ENCODE measurements around the gene SMIM28.

The SMIM28 gene

DNA sequence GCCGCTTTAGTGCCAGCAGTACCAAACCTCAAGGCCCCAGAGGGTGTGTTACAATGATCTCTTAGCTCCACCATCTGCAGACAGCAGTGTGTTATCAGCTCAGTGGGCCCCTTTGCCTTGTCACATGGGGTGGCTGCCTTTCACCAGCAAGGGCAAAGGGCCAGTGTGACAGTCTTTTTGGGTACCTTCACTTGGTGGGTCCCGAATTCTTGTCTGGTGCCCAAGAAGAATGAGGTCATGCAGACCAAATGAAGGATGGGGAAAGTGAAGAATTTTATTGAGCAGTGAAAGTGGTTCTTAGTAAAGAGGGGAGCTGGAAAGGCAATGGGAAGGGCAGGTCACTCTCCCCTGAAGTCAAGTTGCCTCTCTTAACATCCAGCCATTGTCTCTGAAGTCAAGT, 2.9 kb upstream of the SMIM28 start:
- DNase-seq, result no peak

DNA sequence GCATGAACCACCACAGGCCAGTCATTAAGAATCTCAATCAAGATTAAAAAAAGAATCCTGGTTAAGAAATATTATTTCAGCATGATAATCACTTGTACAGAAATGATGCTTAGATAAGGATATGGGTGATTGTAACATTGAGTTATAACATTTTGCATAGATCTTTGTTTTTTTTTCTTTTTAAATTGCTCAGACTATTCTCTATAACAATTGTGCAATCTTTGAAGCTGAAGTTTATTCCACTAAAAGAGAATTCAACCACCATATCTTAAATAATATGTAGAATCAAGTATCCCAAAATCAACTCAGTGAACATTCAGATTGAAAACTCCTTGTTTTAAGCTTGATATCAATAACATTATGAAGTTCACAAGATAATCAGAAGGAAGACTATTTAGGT, 663 bp upstream of the SMIM28 start:
- DNase-seq, result no peak

DNA sequence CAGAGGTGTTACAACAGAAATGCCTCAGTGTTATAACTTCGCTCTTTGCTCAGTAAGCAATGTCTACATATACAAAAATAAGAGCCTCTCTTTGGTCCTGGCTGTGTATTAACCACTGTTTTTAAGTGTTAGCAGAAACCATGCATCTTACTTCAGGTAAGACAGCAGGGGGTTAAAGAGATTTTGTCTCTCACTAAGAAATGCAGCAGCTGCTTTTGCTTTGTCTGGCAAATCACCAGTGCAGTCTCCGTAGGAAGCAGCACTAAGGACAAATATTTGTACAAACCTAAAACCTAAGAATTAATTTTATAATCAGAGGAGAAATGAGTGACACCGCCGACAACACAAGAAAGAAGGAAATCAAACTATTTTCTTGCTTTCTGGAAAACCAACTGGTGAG, 758 bp downstream of the SMIM28 start:
- no peak for DNase-seq

DNA sequence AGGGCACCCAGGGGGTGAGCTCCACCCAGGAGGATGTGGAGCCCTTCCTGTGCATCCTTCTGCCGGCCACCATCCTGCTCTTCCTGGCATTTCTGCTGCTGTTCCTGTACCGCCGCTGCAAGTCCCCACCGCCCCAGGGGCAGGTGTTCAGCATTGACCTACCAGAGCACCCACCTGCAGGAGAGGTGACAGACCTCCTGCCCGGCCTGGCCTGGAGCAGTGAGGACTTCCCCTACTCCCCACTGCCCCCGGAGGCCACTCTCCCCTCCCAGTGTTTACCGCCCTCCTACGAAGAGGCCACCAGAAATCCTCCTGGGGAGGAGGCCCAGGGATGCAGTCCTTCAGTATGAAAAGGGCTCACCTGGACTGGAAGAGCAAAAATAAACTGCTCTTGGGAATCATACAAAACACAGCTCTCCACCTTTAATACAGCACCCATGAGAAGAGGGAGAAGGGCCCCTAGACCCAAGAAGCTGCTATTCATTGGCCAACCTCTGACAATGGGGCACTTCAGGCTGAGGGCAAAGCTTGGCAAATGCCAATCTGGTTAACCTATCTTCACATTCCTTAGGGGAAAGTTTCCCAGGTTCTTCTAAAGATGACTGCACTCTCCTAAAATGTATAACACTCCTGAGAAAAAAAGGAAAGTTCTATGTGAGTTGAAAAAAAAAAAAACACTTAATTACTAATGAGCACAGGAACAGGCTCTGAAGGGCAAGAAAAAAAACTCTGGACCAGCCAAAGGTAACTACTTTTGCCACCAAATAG, 5.0 kb downstream of the SMIM28 start:
- no peak for DNase-seq

GRCh38 chr6:138383776-138384175, 6.1 kb downstream of the SMIM28 start:
- no peak for DNase-seq

DNA sequence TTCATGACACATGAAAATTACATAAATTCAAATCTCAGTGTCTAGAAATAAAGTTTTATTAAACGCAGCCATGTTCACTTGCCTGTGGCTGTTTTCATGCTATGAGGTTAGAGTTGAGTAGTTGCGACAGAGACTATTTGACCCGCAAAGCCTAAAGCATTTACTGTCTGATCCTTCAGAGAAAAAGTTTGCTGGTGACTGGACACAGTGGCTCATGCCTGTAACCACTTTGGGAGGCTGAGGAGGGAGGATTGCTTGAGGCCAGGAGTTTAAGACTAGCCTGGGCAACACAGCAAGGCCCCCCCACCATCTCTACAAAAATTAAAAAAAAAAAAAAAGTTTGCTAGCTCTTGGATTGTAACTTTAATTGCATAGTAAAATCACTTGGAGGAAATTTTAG, 9.2 kb downstream of the SMIM28 start:
- DNase-seq, result no peak

DNA sequence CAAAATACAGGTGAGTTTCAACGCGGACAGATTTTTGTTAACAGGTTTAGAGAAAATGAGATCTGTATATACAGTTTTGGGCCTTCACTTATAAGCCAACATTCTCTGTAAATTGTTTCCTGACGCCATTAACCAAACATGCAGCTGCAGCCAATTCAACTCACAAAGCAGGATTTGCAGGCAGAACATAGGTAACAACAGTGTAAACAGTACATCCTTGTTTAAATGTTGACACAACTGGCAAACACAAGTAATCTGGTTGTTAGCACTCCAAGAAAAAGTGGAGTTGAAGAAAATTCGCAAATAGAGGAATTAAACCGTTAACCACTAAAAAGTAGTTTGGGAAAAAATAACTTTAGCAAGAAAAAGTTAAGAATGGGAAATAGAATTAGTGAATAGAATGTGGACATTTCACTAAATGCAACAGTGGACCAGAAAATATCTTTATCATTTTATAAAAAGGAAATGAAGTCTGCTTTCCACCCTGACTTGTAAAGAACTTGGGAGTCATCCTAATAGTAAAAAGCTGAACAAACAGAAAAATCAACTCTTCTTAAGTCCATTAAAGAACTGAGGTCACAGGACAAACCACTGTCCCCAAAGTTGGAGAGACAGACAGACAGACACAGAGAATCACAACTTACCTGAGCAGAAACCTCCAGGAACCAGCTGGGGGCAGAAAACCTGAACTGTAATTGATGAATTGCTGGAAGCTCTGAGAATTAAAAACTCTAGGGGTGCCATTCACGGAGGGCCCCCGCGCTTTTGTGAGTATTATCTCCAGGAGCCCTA, 10.1 kb downstream of the SMIM28 start:
- no peak for DNase-seq

- DNase-seq, result no peak
These were observed 11.8 kb downstream of the SMIM28 start for GRCh38 chr6:138389551-138389950.

GRCh38 chr6:138393871-138394783, 16.4 kb downstream of the SMIM28 start:
- no peak for DNase-seq

DNA sequence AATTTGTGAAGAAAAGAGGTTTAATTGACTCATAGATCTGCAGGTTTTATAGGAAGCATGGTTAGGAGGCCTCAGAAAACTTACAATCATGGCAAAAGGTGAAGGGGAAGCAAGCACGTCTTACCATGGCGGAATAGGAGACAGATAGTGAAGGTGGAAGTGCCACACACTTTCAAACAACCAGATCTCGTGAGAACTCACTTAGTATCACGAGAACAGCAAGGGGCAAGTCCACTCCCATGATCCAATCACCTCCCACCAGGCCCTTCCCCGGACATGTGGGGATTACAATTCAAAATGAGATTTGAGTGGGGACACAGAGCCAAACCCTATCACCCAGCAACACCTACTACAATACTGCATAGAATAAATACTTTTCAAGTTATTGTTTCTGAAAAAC, 19.0 kb downstream of the SMIM28 start:
- no peak for DNase-seq

DNA sequence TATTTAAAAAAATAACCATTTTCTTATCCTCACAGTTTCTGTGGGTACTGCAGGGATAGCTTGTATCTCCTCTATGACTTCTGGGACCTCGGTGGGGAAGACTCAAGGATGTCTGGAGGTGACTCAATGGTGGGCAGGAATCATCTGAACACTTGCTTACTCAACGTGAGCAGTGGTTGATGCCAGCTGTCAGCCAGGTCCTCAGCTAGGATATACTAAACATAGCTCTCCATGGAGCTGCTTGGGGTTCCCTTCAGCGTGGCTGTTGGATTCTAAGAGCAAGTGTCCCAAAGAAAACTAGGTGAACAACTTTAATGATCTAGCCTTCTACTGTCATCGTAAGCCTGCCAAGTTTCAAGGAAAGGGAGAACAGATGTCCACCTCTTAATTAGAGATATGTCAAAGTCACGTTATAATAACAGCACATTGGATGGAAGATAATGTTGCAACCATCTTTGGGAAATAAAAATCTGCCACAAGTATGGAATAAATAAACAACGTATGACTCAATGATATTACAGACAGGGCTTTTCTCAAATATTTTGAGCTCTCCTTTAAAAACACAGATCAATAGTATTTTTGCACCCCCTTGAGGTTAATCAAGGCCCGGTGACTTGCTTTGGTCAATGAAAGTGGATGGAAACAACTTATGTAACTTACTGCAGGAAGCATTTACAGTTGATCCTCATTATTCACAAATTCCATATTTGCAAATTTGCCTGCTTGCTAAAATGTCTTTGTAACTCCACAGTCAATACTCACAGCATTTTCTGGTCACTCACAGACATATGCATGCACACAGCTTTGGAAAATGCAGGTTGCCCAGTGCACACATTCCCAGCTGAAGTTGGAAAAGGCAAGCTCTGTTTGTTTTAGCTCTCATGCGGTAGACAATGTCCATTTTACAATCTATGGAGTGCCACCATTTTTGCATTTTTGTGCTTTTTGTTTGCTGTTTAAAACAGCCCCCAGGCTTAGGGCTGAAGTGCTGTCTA, 19.7 kb downstream of the SMIM28 start:
- no peak for DNase-seq

DNA sequence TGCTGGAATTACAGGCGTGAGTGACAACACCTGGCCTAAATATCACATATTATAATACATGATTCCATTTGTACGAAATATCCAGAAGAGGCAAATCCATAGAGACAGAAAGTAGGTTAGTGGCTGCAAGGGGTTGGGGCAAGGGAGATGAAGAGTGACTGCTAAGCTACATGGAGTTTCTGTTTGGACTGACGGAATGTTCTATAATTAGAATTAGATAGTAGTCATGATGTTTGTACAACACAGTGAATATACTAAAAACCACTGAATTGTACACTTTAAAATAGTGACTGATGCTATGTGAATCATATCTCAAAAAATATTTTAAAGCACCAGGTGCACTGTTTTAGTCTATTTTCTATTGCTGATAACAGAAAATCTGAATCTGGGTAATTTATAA, 22.6 kb downstream of the SMIM28 start:
- no peak for DNase-seq

DNA sequence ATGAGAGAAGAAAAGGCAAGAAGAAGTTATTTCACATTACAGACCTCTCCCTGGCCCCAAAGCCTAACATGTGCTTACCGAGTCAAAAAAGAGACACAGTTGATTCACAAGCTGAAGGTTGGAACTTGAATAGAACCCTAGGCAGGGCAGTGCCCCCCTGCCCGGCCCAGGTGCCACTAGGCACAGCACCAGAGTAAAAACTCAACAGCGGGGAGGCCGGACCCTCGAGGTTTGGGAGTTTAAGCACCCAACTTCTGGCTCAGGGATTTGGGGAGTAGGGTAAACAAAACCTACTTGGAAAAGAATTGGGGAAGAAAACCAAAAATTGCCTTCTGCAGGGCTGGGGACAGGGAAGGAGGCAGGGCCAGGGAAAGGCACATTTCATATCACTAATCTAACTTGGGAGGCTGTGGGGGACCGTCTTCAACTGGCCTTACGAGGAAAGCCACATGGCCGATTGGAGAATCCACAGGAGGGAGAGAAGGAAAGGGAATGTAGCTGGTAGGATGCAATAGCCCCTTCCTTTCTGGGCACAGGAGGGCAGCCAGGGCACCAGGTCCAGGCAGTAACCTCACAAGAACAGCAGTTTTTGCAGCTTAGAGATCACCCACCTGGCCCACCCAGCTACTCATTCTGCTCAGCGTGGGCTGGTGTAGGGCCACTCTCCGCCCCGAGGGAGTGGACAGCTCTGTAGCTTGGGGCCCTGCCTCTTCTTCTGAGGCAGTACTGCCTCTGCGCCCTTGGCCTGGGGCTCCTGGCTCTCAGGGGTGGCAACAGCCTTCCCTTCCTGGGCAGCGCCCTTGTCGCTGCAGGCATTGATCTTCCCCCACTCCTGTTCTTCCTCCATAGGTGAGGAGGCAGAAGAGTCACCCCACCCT, 24.5 kb downstream of the SMIM28 start:
- DNase-seq, result no peak

DNA sequence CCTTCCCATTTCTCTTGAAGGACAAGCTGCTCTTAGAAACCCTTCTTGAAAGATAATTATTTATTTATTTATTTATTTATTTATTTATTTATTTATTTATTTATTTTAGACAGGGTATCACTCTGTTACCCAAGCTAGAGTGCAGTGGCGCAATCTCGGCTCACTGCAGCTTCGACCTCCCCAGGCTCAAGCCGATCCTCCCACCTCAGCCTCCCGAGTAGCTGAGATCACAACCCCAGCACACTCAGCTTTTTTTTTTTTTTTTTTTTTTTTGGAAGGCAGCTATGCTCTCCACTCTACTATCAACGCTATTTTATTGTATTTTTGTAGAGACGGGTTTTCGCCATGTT, 25.1 kb downstream of the SMIM28 start:
- no peak for DNase-seq

DNA sequence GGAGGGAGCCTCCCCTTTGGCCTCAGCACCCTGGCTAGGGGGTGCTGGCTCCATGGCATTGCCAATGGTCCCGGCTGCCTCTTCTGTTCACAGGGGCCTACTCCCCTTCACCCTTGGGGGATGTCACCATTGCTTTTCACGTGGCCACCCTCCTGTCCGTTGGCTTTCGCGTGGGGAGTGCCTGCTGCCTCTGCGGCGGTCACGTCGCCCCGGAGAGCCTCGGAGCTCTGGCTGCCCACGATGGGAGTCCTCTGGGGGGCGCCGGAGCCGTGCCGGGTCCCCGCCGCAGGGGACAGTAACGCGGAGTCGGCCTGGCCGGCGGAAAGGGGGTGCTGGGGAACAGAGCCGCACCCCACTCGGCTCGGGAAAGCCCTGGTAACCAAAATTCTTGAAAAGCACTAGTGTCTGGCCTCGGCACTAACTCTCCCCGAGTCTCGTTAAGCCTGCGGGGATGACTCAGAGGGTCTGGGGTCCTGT, 25.7 kb downstream of the SMIM28 start:
- DNase-seq, result no peak

DNA sequence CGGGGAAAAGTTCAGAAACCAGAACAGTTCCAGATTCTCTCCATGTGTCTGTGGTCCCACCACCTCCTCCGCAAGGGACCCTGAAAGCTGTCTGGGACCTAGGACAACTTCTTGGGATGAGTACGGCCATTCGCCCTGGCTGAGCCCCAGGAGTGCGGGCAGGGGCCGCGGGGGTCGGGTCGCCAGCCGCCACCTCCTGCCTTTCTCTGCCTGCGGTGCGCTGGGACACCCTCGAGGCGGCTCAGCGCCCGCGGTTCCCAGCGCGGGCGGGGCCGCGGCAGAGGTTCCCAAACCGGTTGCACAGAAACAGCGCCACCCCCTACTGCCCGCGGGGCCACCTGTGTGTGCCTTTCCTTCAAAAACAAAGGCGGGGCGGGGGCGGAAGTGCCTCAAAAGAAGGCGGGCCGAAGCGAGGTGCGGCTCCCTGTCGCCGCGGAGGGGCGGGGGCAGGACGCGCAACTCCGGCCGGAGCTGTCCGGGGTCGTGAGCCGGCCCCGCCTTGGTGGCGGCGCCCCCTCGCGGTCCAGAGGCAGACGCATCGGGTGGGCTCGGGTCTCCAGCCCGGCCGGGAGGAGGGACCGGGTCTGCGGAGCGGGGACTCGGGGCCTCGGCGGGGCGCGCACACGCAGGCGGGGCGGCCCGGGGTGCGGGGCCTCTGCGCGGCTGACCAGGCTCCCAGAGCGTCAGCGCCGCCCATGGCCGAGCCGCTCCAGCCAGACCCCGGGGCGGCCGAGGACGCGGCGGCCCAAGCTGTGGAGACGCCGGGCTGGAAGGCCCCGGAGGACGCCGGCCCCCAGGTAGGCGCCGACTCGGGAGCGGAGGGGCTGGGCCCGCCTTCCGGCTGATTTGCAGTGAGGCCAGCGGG, 26.3 kb downstream of the SMIM28 start, which contains the start of gene HEBP2:
Gene HEBP2 (plus strand): TSS at position 423 of the 865 bp plus-strand sequence. CDS start 273 bp downstream, at position 696.
- peak; percentile 87 for DNase-seq

- DNase-seq, result no peak
These were observed 27.1 kb downstream of the SMIM28 start for GRCh38 chr6:138404666-138405337.

DNA sequence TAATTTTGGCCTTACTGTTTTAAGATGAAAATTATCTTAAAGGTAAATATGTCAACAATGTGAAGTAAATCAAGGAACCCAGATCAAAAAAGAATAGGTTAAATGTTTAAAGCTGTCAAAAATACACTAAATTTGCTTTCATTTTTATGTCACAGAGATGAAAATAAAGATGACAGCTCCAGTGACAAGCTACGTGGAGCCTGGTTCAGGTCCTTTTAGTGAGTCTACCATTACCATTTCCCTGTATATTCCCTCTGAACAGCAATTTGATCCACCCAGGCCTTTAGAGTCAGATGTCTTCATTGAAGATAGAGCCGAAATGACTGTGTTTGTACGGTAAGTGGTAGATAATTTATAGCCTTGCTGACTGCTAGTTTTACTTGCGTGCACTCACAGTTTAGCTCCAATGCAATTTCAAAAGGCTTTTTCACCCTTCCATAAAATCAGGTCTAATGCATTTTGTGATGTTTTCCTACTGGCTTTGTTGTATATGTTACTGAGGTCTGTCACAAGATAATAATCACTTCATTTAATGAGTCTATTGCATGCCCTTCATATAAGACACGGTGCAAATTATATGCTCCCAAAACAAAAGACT, 28.2 kb downstream of the SMIM28 start:
- no peak for DNase-seq

DNA sequence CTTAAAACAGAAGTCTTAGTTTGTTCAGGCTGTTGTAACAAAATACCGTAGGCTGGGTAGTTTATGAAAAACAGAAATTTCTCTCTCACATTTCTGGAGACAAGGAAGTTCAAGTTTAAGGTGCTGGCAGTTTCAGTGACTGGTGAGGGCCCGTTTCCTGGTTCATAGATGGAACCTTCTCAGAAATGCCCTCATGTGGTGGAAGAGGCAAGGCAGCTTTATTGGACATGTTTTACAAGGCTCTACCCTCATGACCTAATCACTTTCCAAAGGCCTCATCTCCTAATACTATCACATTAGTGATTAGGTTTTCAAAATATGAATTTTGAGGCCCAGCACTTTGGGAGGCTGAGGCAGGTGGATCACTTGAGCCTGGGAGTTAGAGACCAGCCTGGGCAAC, 28.7 kb downstream of the SMIM28 start:
- DNase-seq, result no peak
